Astrocyte of the spinal cord (primary cell): Measurements from ENCODE around the gene KCNG4.

ENCODE experiments used
- DNase-seq: peaks from one replicate; pipeline ENCODE4 v3.0.0; 2011; ENCODE audit warnings: low read depth, low spot score
- H3K4me3 ChIP-seq: 2 replicates; pipeline ENCODE4 v1.5.1; 2011; ENCODE audit warnings: low read depth, mild to moderate bottlenecking, low read length, moderate library complexity
- in situ Hi-C: cut with HindIII; loops from 2 replicates; pipeline ENCODE4 v1.10.0; 2017; ENCODE audit warnings: low sequenced_read_pairs
- TF ChIP-seq, protein P1 (sequence below): IDR thresholded peaks from 2 replicates; pipeline ENCODE4 v1.5.1; 2012; ENCODE audit warnings: low read depth, mild to moderate bottlenecking, low read length, inconsistent platforms

The KCNG4 gene

DNA sequence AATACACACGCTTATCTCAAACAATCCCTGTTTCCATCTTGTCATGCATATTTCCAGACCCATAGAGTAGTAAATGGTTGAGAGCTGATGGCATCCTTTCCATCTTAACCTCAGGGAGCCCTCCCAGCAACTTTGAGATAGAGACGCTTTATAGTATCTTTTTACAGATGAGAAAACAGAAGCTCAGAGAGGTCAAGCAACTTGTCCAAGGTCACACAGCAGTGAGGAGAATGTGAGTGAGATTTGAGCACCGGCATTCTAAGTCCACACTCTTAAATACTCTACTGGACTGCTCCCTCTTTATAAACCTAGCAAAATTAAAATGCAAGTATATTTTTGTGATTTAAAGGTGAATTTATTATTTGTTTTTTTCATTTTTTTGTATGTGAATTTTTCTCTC, 19.9 kb upstream of the KCNG4 start:
- in situ Hi-C loops = no loop called here
- TF ChIP-seq, protein P1, sequence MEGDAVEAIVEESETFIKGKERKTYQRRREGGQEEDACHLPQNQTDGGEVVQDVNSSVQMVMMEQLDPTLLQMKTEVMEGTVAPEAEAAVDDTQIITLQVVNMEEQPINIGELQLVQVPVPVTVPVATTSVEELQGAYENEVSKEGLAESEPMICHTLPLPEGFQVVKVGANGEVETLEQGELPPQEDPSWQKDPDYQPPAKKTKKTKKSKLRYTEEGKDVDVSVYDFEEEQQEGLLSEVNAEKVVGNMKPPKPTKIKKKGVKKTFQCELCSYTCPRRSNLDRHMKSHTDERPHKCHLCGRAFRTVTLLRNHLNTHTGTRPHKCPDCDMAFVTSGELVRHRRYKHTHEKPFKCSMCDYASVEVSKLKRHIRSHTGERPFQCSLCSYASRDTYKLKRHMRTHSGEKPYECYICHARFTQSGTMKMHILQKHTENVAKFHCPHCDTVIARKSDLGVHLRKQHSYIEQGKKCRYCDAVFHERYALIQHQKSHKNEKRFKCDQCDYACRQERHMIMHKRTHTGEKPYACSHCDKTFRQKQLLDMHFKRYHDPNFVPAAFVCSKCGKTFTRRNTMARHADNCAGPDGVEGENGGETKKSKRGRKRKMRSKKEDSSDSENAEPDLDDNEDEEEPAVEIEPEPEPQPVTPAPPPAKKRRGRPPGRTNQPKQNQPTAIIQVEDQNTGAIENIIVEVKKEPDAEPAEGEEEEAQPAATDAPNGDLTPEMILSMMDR = no peak
- no peak overlapping the region for H3K4me3 ChIP-seq
- no peak for DNase-seq

- no peak for DNase-seq
- H3K4me3 ChIP-seq = no peak overlapping the region
- TF ChIP-seq, protein P1 = no peak
- in situ Hi-C loops = no loop called here
Measured at GRCh38 chr16:84258266-84258665, 18.5 kb upstream of the KCNG4 start.

- TF ChIP-seq, protein P1 = no peak
- in situ Hi-C loops = no loop called here
- H3K4me3 ChIP-seq = no peak overlapping the region
- no peak for DNase-seq
Measured at GRCh38 chr16:84255050-84255810, 15.4 kb upstream of the KCNG4 start.

- no peak overlapping the region for H3K4me3 ChIP-seq
- TF ChIP-seq, protein P1 = no peak
- in situ Hi-C loops = no loop called here
- no peak for DNase-seq
Measured at GRCh38 chr16:84254062-84254461, 14.2 kb upstream of the KCNG4 start.

- TF ChIP-seq, protein P1 = no peak
- in situ Hi-C loops = no loop called here
- DNase-seq = no peak
- no peak overlapping the region for H3K4me3 ChIP-seq
Measured at GRCh38 chr16:84253173-84253572, 13.4 kb upstream of the KCNG4 start.

DNA sequence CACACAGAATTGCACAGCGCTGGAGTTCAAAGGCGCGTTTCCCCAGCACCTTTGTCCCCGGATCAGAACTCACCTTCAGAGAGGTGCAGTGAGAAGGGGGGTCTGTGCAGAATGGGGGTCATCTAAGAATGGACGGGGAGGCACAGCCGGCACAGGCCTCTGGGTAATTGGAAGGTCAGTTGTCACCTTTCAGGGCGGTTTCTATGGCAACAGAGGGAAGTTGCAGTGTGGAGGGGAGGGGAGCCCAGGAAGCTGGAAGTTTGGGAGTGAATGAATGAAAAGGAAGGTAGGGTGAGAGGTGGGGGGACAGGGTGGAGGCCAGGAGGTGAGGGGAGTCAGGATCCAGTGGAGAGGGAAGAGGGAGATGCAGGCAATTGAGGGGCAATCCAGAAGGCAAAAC, 12.4 kb upstream of the KCNG4 start:
- DNase-seq = no peak
- H3K4me3 ChIP-seq = no peak overlapping the region
- in situ Hi-C loops = no loop called here
- TF ChIP-seq, protein P1 = no peak
